ENCODE data around the gene SLC10A6.

GRCh38 chr4:86835677-86836076 lies 13.5 kb downstream of the SLC10A6 start:
- no peak for TF ChIP-seq CTCF (CRISPR knock-in tag; IDR thresholded peaks at IDR 0.05)
- no peak for TF ChIP-seq POLR2AphosphoS2 (IDR thresholded peaks at IDR 0.05; ENCODE audit: low read depth, low read length)
- TF ChIP-seq ZNF569 (CRISPR knock-in tag; IDR thresholded peaks at IDR 0.05; ENCODE audit: borderline replicate concordance), result no peak
- no peak for TF ChIP-seq ZFP37 (CRISPR knock-in tag; IDR thresholded peaks at IDR 0.05; ENCODE audit: borderline replicate concordance)
- TF ChIP-seq SP1 (IDR thresholded peaks at IDR 0.05), result no peak
- no peak for TF ChIP-seq SP1 (CRISPR knock-in tag; IDR thresholded peaks at IDR 0.05)
- TF ChIP-seq ZNF563 (CRISPR knock-in tag; IDR thresholded peaks at IDR 0.05), result no peak
- TF ChIP-seq MBNL3 (CRISPR knock-in tag; conservative IDR thresholded peaks at IDR 0.05), result no peak
